HCT116 (cell line): ENCODE measurements around the gene PLCZ1. TPM values are rescaled to one million over a fixed set of nuclear protein-coding genes. Genes with fewer than 3 reads are reported as not detected.

Source experiments
- ATAC-seq: fragments of 200-7000 bp; cut with Tn5 transposase; 2 replicates; pipeline ENCODE4 v1.9.1; 2020; ENCODE audit warnings: mild to moderate bottlenecking, moderate library complexity
- BruUV-seq: library from RNA; stranded (reverse); fragments of 400-500 nt; replicated peaks from 2 replicates; lab custom pipeline; 2021; lab: Mats Ljungman, UMichigan
- CTCF ChIA-PET: fragments of 300-600 bp; sonication (Branson Sonifier 250); formaldehyde crosslinking; loops from one replicate; lab custom pipeline; 2021; ENCODE audit warnings: antibody characterized with exemption; lab: Charles Lee
- POLR2A ChIA-PET: fragments of 300-600, 350-600 bp; sonication (Branson Sonifier 250); formaldehyde crosslinking; loops from one replicate; lab custom pipeline; 2021; ENCODE audit warnings: antibody characterized with exemption; lab: Charles Lee
- RAD21 ChIA-PET, 2 experiments: fragments of 300-600 bp; sonication (Branson Sonifier 250); formaldehyde crosslinking; loops; one replicate each; lab custom pipeline; 2023; ENCODE audit warnings: low total read pairs in 2 of 2; ENCODE audit not compliant: uncharacterized antibody in 2 of 2, unreplicated experiment in 2 of 2, low non-redundant PET in 1 of 2; lab: Charles Lee
- DNase-seq: peaks from one replicate; pipeline ENCODE4 v3.0.0-alpha.2; 2010; ENCODE audit warnings: low read depth, low spot score
- H2AFZ ChIP-seq: fragments of 200-600 bp; shearing (Covaris generic), sonication (generic); 2 replicates; pipeline ENCODE4 v1.6.1; 2017; ENCODE audit warnings: low read depth, mixed run types, mixed read lengths, antibody characterized with exemption, low read length; ENCODE audit not compliant: poor library complexity, severe bottlenecking
- H3K27ac ChIP-seq: 2 replicates; pipeline ENCODE4 v1.5.1; 2012; ENCODE audit warnings: low read depth, low read length
- H3K27me3 ChIP-seq: fragments of 200-600 bp; sonication (generic); 2 replicates; pipeline ENCODE4 v1.6.1; 2016; ENCODE audit warnings: mixed run types, low read length, mixed read lengths; ENCODE audit not compliant: insufficient read depth
- H3K36me3 ChIP-seq, 2 experiments: fragments of 200-500 bp in 1 of 2; fragments of 200-600 bp in 1 of 2; sonication (Bioruptor generic) in 1 of 2; sonication (generic) in 1 of 2; 2 replicates each; pipeline versions ENCODE4 v1.5.1 to v1.6.1; 2014 to 2016; ENCODE audit warnings: low read length in 2 of 2, inconsistent platforms in 1 of 2, mixed read lengths in 1 of 2, mixed run types in 1 of 2; ENCODE audit not compliant: insufficient read depth in 2 of 2, control insufficient read depth in 1 of 2
- H3K4me1 ChIP-seq, 2 experiments: fragments of 200-600 bp in 1 of 2; sonication (generic) in 1 of 2; 2 replicates each; pipeline versions ENCODE4 v1.5.1 to v1.6.1; 2012 to 2017; ENCODE audit warnings: low read length in 2 of 2, inconsistent platforms in 1 of 2, mild to moderate bottlenecking in 1 of 2, mixed read lengths in 1 of 2, mixed run types in 1 of 2, moderate library complexity in 1 of 2; ENCODE audit not compliant: insufficient read depth in 2 of 2, control insufficient read depth in 1 of 2
- H3K4me2 ChIP-seq: fragments of 200-600 bp; sonication (generic); 2 replicates; pipeline ENCODE4 v1.6.1; 2017; ENCODE audit warnings: mixed run types, low read length, mixed read lengths
- H3K4me3 ChIP-seq, 2 experiments: fragments of 200-600 bp in 1 of 2; sonication (generic) in 1 of 2; replicated peaks in 1 of 2; 2 replicates each; pipeline ENCODE4 v1.5.1; 2011 to 2016; ENCODE audit warnings: low read length in 2 of 2, control low read depth in 1 of 2, low read depth in 1 of 2, mild to moderate bottlenecking in 1 of 2, mixed read lengths in 1 of 2, mixed run types in 1 of 2
- H3K79me2 ChIP-seq: fragments of 200-600 bp; sonication (generic); 2 replicates; pipeline ENCODE4 v1.6.1; 2017; ENCODE audit warnings: mild to moderate bottlenecking, mixed run types, low read length, moderate library complexity, mixed read lengths; ENCODE audit not compliant: insufficient read depth
- H3K9ac ChIP-seq: fragments of 200-600 bp; sonication (generic); 2 replicates; pipeline ENCODE4 v1.6.1; 2016; ENCODE audit warnings: low read length, mixed read lengths
- H3K9me2 ChIP-seq: fragments of 200-600 bp; sonication (generic), shearing (Covaris generic); 2 replicates; pipeline ENCODE4 v1.6.1; 2017; ENCODE audit warnings: mixed run types, mild to moderate bottlenecking, moderate library complexity; ENCODE audit not compliant: insufficient read depth
- H3K9me3 ChIP-seq, 2 experiments: fragments of 200-500 bp in 1 of 2; fragments of 200-600 bp in 1 of 2; sonication (Bioruptor generic) in 1 of 2; sonication (generic) in 1 of 2; 2 replicates each; pipeline ENCODE4 v1.6.1; 2014 to 2017; ENCODE audit warnings: low read length in 2 of 2, mixed read lengths in 2 of 2, inconsistent platforms in 1 of 2, low read depth in 1 of 2, mild to moderate bottlenecking in 1 of 2, mixed run types in 1 of 2, moderate library complexity in 1 of 2; ENCODE audit not compliant: control insufficient read depth in 1 of 2, insufficient read depth in 1 of 2
- H4K20me1 ChIP-seq: fragments of 200-600 bp; sonication (generic), shearing (Covaris generic); 2 replicates; pipeline ENCODE4 v1.6.1; 2017; ENCODE audit warnings: mixed run types, mild to moderate bottlenecking, moderate library complexity; ENCODE audit not compliant: insufficient read depth
- CBX3 ChIP-seq: IDR thresholded peaks from 2 replicates; pipeline ENCODE4 v1.6.1; 2012; ENCODE audit warnings: low read depth
- EZH2phosphoT487 ChIP-seq: fragments of 200-600 bp; IDR thresholded peaks from 2 replicates; pipeline ENCODE4 v1.6.1; 2018; ENCODE audit warnings: antibody characterized with exemption, borderline replicate concordance
- FOSL1 ChIP-seq: IDR thresholded peaks from 2 replicates; pipeline ENCODE4 v1.6.1; 2012; ENCODE audit warnings: low read depth
- RAD21 ChIP-seq: IDR thresholded peaks from 2 replicates; pipeline ENCODE4 v1.6.1; 2012; ENCODE audit warnings: low read depth, mild to moderate bottlenecking
- REST ChIP-seq: IDR thresholded peaks from 2 replicates; pipeline ENCODE4 v1.6.1; 2012; ENCODE audit warnings: low read depth
- TCF7L2 ChIP-seq: IDR thresholded peaks from 2 replicates; pipeline ENCODE4 v1.7.0; 2011; ENCODE audit warnings: borderline replicate concordance, inconsistent platforms; ENCODE audit not compliant: insufficient read depth, insufficient read length; ENCODE audit errors: extremely low read depth
- intact Hi-C: fragments of 100-400 bp; cut with micrococcal nuclease; formaldehyde crosslinking; loops from 2 replicates; pipeline ENCODE4 v1.10.0; 2022
- total RNA-seq: library from RNA; stranded (reverse); gene quantifications from one replicate; pipeline ENCODE4 v1.2.1, GENCODE V29; 2021; ENCODE audit not compliant: unreplicated experiment

Gene PLCZ1
- total RNA-seq, 1 experiment from 2014 or later, result not detected

GRCh38 chr12:18646286-18646890 lies 91.4 kb downstream of the PLCZ1 start:
- H3K4me2 ChIP-seq, result no peak overlapping the region
- H3K9me2 ChIP-seq, result no peaks in the 10 kb centered on the region
- TF ChIP-seq CBX3 (no peak), REST (no peak), EZH2phosphoT487 (no peak), RAD21 (no peak), FOSL1 (no peak), TCF7L2 (no peak)
- TF ChIP-seq, all 23 proteins: peak for 0
- no peak overlapping the region for H2AFZ ChIP-seq
- ChIA-PET RAD21 (no interaction called here), POLR2A (no interaction called here), CTCF (no interaction called here)
- no TSS peak for BruUV-seq
- DNase-seq (no peak), ATAC-seq (no peak)
- no peaks in the 10 kb centered on the region for H3K9me3 ChIP-seq
- H3K4me3 ChIP-seq, result no peak overlapping the region
- H3K27ac ChIP-seq, result no peak overlapping the region
- no peaks in the 10 kb centered on the region for H3K27me3 ChIP-seq
- intact Hi-C loops, result no loop called here
- no peaks in the 10 kb centered on the region for H3K79me2 ChIP-seq
- no peaks in the 10 kb centered on the region for H3K36me3 ChIP-seq
- H4K20me1 ChIP-seq, result no peaks in the 10 kb centered on the region
- H3K9ac ChIP-seq, result no peak overlapping the region
- H3K4me1 ChIP-seq, result no peaks in the 10 kb centered on the region
